ENCODE measurements around the gene TRPM5. TPM values are rescaled to one million over a fixed set of nuclear protein-coding genes. Genes with fewer than 3 reads are reported as not detected.

The TRPM5 gene
- total RNA-seq, 1 donor from 2014 or later: 0.34 TPM

DNA sequence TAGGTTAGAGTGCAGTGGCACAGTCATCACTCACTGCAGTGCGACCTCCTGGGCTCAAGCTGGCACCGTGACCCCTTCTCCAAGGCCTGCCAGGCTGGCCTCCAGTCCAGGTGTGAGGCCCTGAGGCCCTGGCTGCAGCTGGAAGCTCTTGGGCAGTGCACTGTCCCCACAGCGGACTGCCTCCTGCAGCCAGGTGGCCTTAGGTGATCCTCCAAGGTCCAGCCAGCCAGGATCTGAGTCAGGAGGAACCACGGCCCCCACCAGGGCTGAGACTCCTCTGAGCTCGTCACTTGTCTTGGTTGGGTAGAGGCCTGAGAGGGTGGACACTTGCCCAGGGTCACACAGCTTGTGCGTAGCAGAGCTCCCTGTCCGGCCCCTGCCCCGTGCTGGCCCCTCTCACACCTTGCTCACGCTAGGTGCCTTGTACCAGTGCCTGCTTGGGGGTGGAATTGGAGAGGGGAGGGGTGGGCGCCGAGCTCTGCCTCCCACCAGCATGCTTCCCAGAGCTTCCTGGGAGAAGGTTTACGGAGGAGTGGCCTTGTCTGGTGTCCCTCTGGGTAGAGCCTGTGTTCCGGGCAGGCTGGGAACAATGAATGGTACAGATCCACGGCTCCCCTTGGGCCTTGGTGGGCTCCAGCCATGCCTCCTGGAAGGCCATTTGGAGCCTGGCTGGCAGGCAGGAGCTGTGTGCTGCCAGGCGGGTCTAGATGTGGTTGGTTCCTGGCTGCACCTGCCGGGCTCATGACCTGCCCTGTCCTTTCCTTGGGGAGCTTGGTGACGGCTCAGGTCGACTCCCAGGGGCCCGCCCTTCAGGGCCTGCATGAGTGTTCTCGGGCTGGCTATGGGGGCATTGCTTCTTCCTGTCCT, 21.1 kb upstream of the TRPM5 start:
- Histone ChIP-seq H4K20me1 (ENCODE audit: low read depth) (no peaks in the 10 kb centered on the region), H3K79me2 (ENCODE audit: low read depth) (no peaks in the 10 kb centered on the region), H3K4me2 (no peak overlapping the region), H3K9me3 (ENCODE audit: low read depth) (no peaks in the 10 kb centered on the region), H3K9ac (no peak overlapping the region), H3K36me3 (no peaks in the 10 kb centered on the region), H2AFZ (replicated peaks) (no peak overlapping the region), H3K27me3 (peaks cover 50% of the 10 kb centered on the region), H3K27ac (no peak overlapping the region), H3F3A (ENCODE audit: low read depth) (no peaks in the 10 kb centered on the region), H3K4me1 (no peaks in the 10 kb centered on the region), H3K4me3 (no peak overlapping the region)
- Mint-ChIP-seq H3K4me1 (no peaks in the 10 kb centered on the region), H3K36me3 (no peaks in the 10 kb centered on the region), H3K4me3 (no peak overlapping the region), H3K9me3 (no peaks in the 10 kb centered on the region), H3K27me3 (ENCODE audit: insufficient read depth, low read depth) (no peaks in the 10 kb centered on the region), H3K27ac (no peak overlapping the region)
- no peak for DNase-seq (ENCODE audit: low spot score)
- TF ChIP-seq EZH2 (IDR thresholded peaks at IDR 0.05) (no peak), EZH2phosphoT487 (IDR thresholded peaks at IDR 0.05) (no peak)
- TF ChIP-seq, protein P1, sequence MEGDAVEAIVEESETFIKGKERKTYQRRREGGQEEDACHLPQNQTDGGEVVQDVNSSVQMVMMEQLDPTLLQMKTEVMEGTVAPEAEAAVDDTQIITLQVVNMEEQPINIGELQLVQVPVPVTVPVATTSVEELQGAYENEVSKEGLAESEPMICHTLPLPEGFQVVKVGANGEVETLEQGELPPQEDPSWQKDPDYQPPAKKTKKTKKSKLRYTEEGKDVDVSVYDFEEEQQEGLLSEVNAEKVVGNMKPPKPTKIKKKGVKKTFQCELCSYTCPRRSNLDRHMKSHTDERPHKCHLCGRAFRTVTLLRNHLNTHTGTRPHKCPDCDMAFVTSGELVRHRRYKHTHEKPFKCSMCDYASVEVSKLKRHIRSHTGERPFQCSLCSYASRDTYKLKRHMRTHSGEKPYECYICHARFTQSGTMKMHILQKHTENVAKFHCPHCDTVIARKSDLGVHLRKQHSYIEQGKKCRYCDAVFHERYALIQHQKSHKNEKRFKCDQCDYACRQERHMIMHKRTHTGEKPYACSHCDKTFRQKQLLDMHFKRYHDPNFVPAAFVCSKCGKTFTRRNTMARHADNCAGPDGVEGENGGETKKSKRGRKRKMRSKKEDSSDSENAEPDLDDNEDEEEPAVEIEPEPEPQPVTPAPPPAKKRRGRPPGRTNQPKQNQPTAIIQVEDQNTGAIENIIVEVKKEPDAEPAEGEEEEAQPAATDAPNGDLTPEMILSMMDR (IDR thresholded peaks at IDR 0.05): no peak

DNA sequence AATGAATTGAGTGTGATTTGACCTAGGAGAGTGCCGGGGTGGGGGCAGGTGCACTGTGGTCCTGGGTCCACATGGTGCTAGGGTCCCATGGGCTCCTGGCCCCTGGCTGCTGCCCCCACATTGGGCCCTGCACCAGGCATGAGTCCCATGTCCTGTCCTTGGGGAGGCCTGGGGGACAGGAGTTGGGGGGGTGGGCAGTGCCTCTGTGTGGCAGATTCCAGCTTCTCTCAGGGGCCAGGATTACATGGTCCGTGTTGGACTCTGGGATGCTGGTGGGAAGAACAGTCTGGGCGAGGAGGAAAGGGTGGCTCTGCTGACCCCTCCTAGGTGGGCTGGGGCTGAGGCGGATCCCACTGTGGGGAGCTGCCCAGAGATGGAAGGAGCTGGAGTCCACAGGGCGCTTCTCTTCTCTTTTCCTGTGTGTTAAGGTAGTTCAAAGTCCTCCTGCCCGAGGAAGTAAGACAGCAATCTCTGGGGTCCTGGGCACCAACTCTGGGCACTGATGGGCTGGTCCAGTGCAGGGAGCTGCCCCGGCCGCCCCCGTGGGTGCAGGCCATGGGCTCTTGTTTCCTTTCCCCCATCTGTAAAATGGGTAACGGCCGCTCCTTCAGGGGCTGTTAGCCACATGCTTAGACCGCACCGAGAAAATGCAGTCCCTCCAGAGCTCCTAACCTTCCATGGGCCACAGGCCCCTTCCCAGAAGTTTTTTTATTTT, 20.3 kb upstream of the TRPM5 start:
- Histone ChIP-seq H3K4me1 (peaks cover 4% of the 10 kb centered on the region), H3K79me2 (ENCODE audit: low read depth) (no peaks in the 10 kb centered on the region), H3K27me3 (peaks cover 46% of the 10 kb centered on the region), H3F3A (ENCODE audit: low read depth) (no peaks in the 10 kb centered on the region), H3K9me3 (ENCODE audit: low read depth) (no peaks in the 10 kb centered on the region), H3K27ac (no peak overlapping the region), H3K9ac (no peak overlapping the region), H3K36me3 (no peaks in the 10 kb centered on the region), H3K4me3 (no peak overlapping the region), H4K20me1 (ENCODE audit: low read depth) (no peaks in the 10 kb centered on the region), H3K4me2 (no peak overlapping the region), H2AFZ (replicated peaks) (no peak overlapping the region)
- Mint-ChIP-seq H3K4me3 (no peak overlapping the region), H3K27ac (no peak overlapping the region), H3K36me3 (no peaks in the 10 kb centered on the region), H3K27me3 (ENCODE audit: insufficient read depth, low read depth) (no peaks in the 10 kb centered on the region), H3K4me1 (no peaks in the 10 kb centered on the region), H3K9me3 (no peaks in the 10 kb centered on the region)
- TF ChIP-seq EZH2phosphoT487 (IDR thresholded peaks at IDR 0.05): no peak
- no peak for TF ChIP-seq EZH2 (IDR thresholded peaks at IDR 0.05)
- TF ChIP-seq, protein P1 (IDR thresholded peaks at IDR 0.05): no peak
- DNase-seq (ENCODE audit: low spot score): no peak

- peaks cover 46% of the 10 kb centered on the region for H3K27me3 ChIP-seq
- H3K4me1 ChIP-seq: peaks cover 7% of the 10 kb centered on the region
- no peak overlapping the region for H3K4me3 Mint-ChIP-seq
- H3K36me3 Mint-ChIP-seq: no peaks in the 10 kb centered on the region
- H3K4me2 ChIP-seq: no peak overlapping the region
- H3K9me3 Mint-ChIP-seq: no peaks in the 10 kb centered on the region
- no peaks in the 10 kb centered on the region for H3K9me3 ChIP-seq (ENCODE audit: low read depth)
- TF ChIP-seq EZH2phosphoT487 (IDR thresholded peaks at IDR 0.05) (no peak), EZH2 (IDR thresholded peaks at IDR 0.05) (no peak)
- TF ChIP-seq, protein P1 (IDR thresholded peaks at IDR 0.05): no peak
- H3K4me3 ChIP-seq: no peak overlapping the region
- peaks cover 2% of the 10 kb centered on the region for H3K27me3 Mint-ChIP-seq (ENCODE audit: insufficient read depth, low read depth)
- no peak overlapping the region for H3K27ac ChIP-seq
- H4K20me1 ChIP-seq (ENCODE audit: low read depth): no peaks in the 10 kb centered on the region
- H3K79me2 ChIP-seq (ENCODE audit: low read depth): no peaks in the 10 kb centered on the region
- H3F3A ChIP-seq (ENCODE audit: low read depth): no peaks in the 10 kb centered on the region
- no peak overlapping the region for H3K9ac ChIP-seq
- H2AFZ ChIP-seq (replicated peaks): no peak overlapping the region
- no peak overlapping the region for H3K27ac Mint-ChIP-seq
- no peaks in the 10 kb centered on the region for H3K36me3 ChIP-seq
- no peak for DNase-seq (ENCODE audit: low spot score)
- H3K4me1 Mint-ChIP-seq: no peaks in the 10 kb centered on the region
Observed at GRCh38 chr11:2463766-2464277, 19.5 kb upstream of the TRPM5 start.

Data from neural progenitor cell (in vitro differentiated cells).